ENCODE results near the gene SMIM43.

SMIM43 gene

DNA sequence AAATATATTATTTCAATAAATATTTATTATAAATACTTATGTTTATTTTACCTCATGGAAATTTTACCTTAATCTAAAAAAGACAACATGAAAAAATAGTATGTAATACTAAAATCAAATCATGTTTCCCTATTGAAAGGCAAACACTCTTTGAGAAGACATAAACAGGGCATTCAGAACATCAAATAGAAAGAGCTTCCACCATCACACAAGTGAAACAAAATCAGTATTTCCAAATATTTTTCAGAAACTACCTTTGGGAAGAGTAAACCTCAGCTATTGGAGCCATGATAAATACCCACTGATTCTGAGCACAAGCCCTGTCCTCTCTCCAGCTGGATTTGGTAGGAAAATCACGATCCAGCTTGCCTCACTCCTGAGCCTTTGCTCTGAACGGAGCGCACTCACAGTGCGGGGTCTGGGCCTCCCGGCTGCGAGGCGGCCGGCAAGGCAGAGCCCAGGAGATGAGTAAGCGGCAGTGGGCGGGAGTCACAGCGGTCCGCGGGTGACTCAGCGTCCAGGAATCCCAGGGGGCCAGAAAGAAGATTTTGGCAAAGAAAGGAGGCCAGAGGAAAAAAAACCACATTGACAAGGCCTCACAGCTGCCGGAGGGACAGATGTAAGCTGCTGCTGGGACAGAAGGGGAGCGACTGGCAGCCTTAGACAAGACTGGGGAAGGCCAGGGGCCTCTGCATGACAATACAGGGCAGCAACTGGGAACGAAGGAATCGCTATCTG is 53.5 kb downstream of the SMIM43 start:
- no peak for DNase-seq (ENCODE audit: low read depth, low spot score)
- Histone ChIP-seq H3K27ac (no peak overlapping the region), H3K9ac (ENCODE audit: insufficient read length) (no peak overlapping the region), H3K4me3 (no peak overlapping the region), H3K9me3 (ENCODE audit: low read depth, low read length) (no peaks in the 10 kb centered on the region), H3K36me3 (ENCODE audit: insufficient read depth, low read length) (no peaks in the 10 kb centered on the region)
- TF ChIP-seq POLR2AphosphoS5 (IDR thresholded peaks at IDR 0.05; ENCODE audit: borderline replicate concordance, low read depth, low read length) (no peak), EZH2 (IDR thresholded peaks at IDR 0.05) (no peak), FOXP2 (optimal IDR thresholded peaks at IDR 0.05; ENCODE audit: control extremely low read depth, extremely low read length, insufficient read depth) (no peak)

DNA sequence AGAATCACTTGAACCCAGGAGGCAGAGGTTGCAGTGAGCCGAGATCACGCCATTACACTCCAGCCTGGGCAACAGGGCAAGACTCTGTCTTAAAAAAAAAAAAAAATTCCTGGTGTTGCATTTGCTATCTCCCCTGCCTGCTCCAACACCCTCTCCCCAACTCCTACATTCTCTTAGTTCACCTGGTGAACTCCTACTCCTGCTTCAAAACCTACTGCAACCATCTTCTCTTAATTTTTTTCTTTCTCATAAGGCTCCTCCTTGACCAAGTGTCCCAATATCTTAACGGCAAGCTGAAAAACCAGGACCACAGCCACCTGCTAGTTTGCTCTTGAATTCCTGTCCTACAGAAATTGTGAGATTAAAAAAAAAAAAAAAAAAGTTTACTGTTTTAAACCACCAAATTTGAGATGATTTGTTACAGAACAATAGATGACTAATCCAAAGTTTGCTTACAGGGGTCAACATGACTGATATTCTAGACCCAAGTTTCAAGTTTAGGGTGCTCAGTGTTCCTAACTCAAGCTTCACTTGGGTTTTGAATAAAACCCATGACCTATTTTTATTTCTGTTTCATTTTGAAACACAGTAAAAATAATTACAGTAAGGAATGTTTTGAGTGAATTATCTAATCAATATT is 55.1 kb downstream of the SMIM43 start:
- H3K9ac ChIP-seq (ENCODE audit: insufficient read length) = no peak overlapping the region
- no peak overlapping the region for H3K27ac ChIP-seq
- TF ChIP-seq POLR2AphosphoS5 (IDR thresholded peaks at IDR 0.05; ENCODE audit: borderline replicate concordance, low read depth, low read length) (no peak), FOXP2 (optimal IDR thresholded peaks at IDR 0.05; ENCODE audit: control extremely low read depth, extremely low read length, insufficient read depth) (no peak)
- H3K4me3 ChIP-seq = no peak overlapping the region
- no peaks in the 10 kb centered on the region for H3K36me3 ChIP-seq (ENCODE audit: insufficient read depth, low read length)
- no peaks in the 10 kb centered on the region for H3K9me3 ChIP-seq (ENCODE audit: low read depth, low read length)
- no peak for DNase-seq (ENCODE audit: low read depth, low spot score)

Data from SK-N-MC (cell line).